GM18505 (cell line): ENCODE measurements around the gene PDILT.
"Not testable (repeated sequence)": the region's sequence is repeated elsewhere in the genome, so short reads cannot be mapped to it uniquely, and the experiment has no call there.

ENCODE experiments used
- ATAC-seq: cut with Tn5 transposase; IDR thresholded peaks from one replicate; pipeline ENCODE4 v1.9.1; 2021; ENCODE audit not compliant: unreplicated experiment
- POLR2A ChIP-seq: IDR thresholded peaks from 4 replicates; pipeline ENCODE4 v1.6.1; 2011; ENCODE audit warnings: borderline replicate concordance; ENCODE audit not compliant: insufficient read depth, insufficient read length; ENCODE audit errors: extremely low read depth

The PDILT gene

GRCh38 chr16:20404637-20405036 is at the start of gene PDILT:
TSS of gene PDILT (minus strand) at chr16:20404737. CDS start at chr16:20399300, 5,437 bp downstream.
- no peak for ATAC-seq

GRCh38 chr16:20453633-20454032 is 49.1 kb upstream of the PDILT start:
- ATAC-seq, result not testable (repeated sequence)

More at GRCh38 chr16:20404637-20405036, at the start of gene PDILT:
- no peak for TF ChIP-seq POLR2A

- not testable (repeated sequence) for ATAC-seq
These were observed 46.8 kb upstream of the PDILT start, which contains the start of gene ACSM2A for GRCh38 chr16:20451364-20451763. TSS of gene ACSM2A (plus strand) at chr16:20451521. CDS start at chr16:20460115, 8,594 bp downstream.

- ATAC-seq, result not testable (repeated sequence)
These were observed 42.3 kb upstream of the PDILT start for GRCh38 chr16:20446652-20447393.

- not testable (repeated sequence) for ATAC-seq
These were observed 37.3 kb upstream of the PDILT start for GRCh38 chr16:20441859-20442258.

- no peak for ATAC-seq
- TF ChIP-seq POLR2A, result no peak
These were observed 36.7 kb upstream of the PDILT start for GRCh38 chr16:20441191-20441590.

- not testable (repeated sequence) for ATAC-seq
These were observed 36.2 kb upstream of the PDILT start for GRCh38 chr16:20440731-20441130.

GRCh38 chr16:20439820-20440231 is 35.3 kb upstream of the PDILT start:
- ATAC-seq, result not testable (repeated sequence)

- not testable (repeated sequence) for ATAC-seq
These were observed 34.4 kb upstream of the PDILT start for GRCh38 chr16:20438950-20439349.

- TF ChIP-seq POLR2A, result no peak
- ATAC-seq, result no peak
These were observed 26.4 kb upstream of the PDILT start for GRCh38 chr16:20430948-20431347.

GRCh38 chr16:20430480-20430879 is 25.9 kb upstream of the PDILT start:
- ATAC-seq, result not testable (repeated sequence)

GRCh38 chr16:20429499-20429898 is 25.0 kb upstream of the PDILT start:
- not testable (repeated sequence) for ATAC-seq

- not testable (repeated sequence) for ATAC-seq
These were observed 22.9 kb upstream of the PDILT start for GRCh38 chr16:20427401-20427797.

- no peak for ATAC-seq
- TF ChIP-seq POLR2A, result no peak
These were observed 19.8 kb upstream of the PDILT start for GRCh38 chr16:20424129-20424866.

GRCh38 chr16:20423772-20424128 is 19.2 kb upstream of the PDILT start:
- ATAC-seq, result not testable (repeated sequence)

GRCh38 chr16:20421748-20422147 is 17.2 kb upstream of the PDILT start:
- not testable (repeated sequence) for ATAC-seq

GRCh38 chr16:20419093-20419492 is 14.6 kb upstream of the PDILT start:
- not testable (repeated sequence) for ATAC-seq
